Activated CD4-positive, alpha-beta T cell treated with anti-CD3 and anti-CD28 coated beads, Interleukin-2, Interleukin-4, amounts not matched to agents 100 ng/mL and 50 ng/mL, durations not matched to agents 16 hours and 8 hours (primary cell): ENCODE results near the gene FMO1.
"Not testable (repeated sequence)": the region's sequence is repeated elsewhere in the genome, so short reads cannot be mapped to it uniquely, and the experiment has no call there.

Experiments used
- DNase-seq: peaks from one replicate; pipeline ENCODE4 v3.0.0-alpha.2; 2020; ENCODE audit warnings: low spot score

Gene FMO1

GRCh38 chr1:171279678-171280077, 31.4 kb downstream of the FMO1 start:
- no peak for DNase-seq

- no peak for DNase-seq
Observed at GRCh38 chr1:171280599-171280998, 32.3 kb downstream of the FMO1 start.

- no peak for DNase-seq
Observed at GRCh38 chr1:171286032-171286705, 37.9 kb downstream of the FMO1 start.

- no peak for DNase-seq
Observed at GRCh38 chr1:171290621-171291020, 42.3 kb downstream of the FMO1 start.

- no peak for DNase-seq
Observed at GRCh38 chr1:171292799-171293198, 44.5 kb downstream of the FMO1 start.

- DNase-seq = not testable (repeated sequence)
Observed at GRCh38 chr1:171295383-171295782, 47.1 kb downstream of the FMO1 start.

GRCh38 chr1:171295821-171296220, 47.5 kb downstream of the FMO1 start:
- DNase-seq = no peak

- DNase-seq = no peak
Observed at GRCh38 chr1:171296897-171297296, 48.6 kb downstream of the FMO1 start.

GRCh38 chr1:171298696-171299095, 50.4 kb downstream of the FMO1 start:
- DNase-seq = no peak

- DNase-seq = no peak
Observed at GRCh38 chr1:171299342-171299741, 51.0 kb downstream of the FMO1 start.

GRCh38 chr1:171300401-171300800, 52.1 kb downstream of the FMO1 start:
- no peak for DNase-seq

GRCh38 chr1:171310661-171311087, 62.4 kb downstream of the FMO1 start:
- DNase-seq = no peak

- no peak for DNase-seq
Observed at GRCh38 chr1:171311771-171312558, 63.7 kb downstream of the FMO1 start.

- DNase-seq = no peak
Observed at GRCh38 chr1:171313319-171313834, 65.1 kb downstream of the FMO1 start.

- peak; percentile 93 for DNase-seq
Observed at GRCh38 chr1:171313835-171314320, 65.6 kb downstream of the FMO1 start, which contains the start of gene FMO4. FMO4 (plus strand) TSS chr1:171314183; CDS start chr1:171319826, 5,643 bp downstream.

GRCh38 chr1:171329251-171329650, 81.0 kb downstream of the FMO1 start:
- no peak for DNase-seq

- no peak for DNase-seq
Observed at GRCh38 chr1:171334024-171334640, 85.8 kb downstream of the FMO1 start.
